Activated CD4-positive, alpha-beta T cell treated with anti-CD3 and anti-CD28 coated beads, Interleukin-2, amount 50 U/mL, for 24 hours (primary cell): Measurements from ENCODE around the gene ZNF362.
"Not testable (repeated sequence)": the region's sequence is repeated elsewhere in the genome, so short reads cannot be mapped to it uniquely, and the experiment has no call there.

Experiments
- DNase-seq, 2 donors: peaks; one replicate each; pipeline ENCODE4 v3.0.0-alpha.2; 2020; ENCODE audit warnings: low read depth in 1 of 2, low spot score in 1 of 2

The ZNF362 gene, protein sequence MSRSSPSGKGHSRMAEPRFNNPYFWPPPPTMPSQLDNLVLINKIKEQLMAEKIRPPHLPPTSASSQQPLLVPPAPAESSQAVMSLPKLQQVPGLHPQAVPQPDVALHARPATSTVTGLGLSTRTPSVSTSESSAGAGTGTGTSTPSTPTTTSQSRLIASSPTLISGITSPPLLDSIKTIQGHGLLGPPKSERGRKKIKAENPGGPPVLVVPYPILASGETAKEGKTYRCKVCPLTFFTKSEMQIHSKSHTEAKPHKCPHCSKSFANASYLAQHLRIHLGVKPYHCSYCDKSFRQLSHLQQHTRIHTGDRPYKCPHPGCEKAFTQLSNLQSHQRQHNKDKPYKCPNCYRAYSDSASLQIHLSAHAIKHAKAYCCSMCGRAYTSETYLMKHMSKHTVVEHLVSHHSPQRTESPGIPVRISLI

DNA sequence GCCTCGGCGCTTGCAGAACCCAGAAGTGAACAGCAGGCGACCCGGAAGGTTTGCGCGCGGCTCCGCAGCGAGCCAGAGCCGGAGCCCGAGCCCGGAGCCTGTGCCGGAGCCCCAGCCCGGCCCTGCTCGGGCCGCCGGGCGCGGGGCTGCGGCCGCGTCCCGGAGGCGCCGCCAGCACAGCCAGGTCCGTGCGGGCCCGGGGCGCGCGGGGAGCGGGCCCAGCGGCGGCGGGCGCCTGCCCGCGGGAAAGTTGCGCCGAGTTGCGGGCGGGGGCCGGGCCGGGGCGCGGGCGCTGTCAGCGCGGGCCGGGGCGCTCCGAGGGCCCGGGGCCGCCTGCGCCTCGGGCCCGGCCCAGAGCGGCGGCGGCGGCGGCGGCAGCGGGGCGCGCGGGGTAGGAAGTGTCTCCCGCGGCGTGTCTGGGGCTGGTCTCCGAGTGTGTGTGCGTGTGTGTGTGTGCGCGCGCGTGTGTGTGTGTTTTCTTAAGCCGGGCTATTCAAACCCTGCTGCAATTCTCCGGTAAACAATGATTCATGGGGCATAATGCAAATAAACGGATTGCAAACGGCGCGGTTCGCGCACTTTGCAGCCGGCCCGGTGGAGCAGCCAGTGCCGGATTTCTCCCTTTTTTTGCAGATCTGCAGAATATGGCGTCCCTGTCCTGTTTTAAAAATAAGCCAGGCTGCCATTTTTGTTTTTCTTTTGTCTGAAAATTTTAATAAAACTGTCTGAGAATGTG lies at the start of gene ZNF362:
Gene ZNF362 (plus strand): TSS at position 22 of the 736 bp plus-strand sequence. CDS start 14,083 bp downstream, outside the sequence.
- DNase-seq: peak; percentile 41 to 45

DNA sequence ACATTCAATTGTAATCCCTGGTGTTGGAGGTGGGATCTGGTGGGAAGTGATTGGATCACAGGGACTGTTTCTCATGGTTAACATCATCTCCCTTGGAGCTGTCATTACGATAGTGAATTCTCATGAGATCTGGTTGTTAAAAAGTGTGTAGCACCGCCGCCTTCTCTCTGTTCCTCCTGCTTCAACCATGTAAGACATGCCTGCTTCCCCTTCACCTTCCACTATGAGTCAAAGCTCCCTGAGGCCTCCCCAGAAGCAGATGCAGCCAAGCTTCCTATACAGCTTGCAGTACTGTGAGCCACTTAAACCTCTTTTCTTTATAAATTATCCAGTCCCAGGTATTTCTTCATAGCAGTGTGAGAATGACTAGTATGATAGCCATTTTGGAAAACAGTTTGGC lies 44.3 kb upstream of the ZNF362 start:
- no peak for DNase-seq

DNA sequence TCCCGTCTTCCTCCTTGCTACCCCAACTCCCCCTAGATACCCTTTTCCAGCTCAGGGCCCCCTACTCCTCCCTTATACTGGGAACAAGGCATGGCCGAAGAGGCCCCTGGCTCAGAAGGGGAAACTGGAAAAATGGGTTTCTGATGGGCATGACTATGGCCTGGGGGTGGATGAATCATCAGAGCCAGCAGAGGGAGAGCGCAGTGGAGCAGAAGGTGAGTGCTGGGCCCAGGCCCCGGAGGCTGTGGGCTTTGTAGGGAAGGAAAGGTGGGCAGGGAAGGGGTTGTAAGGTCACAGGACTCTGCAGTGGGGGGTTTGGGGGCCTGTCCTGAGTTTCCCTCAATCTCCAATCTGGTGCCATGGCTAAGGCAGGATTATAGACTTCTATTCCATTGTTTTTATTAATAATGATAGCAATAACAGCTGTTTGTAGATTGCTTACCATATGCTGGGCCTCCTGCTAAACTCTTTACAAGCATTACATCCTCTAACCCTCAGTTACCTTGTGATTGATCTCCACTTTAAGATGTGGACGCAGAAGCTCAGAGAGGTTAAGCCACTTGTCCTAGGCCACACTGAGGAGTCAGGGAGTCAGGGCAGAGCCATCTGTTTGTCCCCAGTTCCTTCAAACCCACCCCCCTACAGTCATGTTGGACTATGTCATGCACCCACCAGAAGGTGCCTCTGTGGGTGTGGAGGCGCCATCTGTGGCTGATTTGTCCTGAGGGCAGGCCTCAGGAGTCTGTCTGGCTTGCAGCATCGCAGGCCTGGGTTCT lies 36.2 kb upstream of the ZNF362 start:
- DNase-seq: no peak

DNA sequence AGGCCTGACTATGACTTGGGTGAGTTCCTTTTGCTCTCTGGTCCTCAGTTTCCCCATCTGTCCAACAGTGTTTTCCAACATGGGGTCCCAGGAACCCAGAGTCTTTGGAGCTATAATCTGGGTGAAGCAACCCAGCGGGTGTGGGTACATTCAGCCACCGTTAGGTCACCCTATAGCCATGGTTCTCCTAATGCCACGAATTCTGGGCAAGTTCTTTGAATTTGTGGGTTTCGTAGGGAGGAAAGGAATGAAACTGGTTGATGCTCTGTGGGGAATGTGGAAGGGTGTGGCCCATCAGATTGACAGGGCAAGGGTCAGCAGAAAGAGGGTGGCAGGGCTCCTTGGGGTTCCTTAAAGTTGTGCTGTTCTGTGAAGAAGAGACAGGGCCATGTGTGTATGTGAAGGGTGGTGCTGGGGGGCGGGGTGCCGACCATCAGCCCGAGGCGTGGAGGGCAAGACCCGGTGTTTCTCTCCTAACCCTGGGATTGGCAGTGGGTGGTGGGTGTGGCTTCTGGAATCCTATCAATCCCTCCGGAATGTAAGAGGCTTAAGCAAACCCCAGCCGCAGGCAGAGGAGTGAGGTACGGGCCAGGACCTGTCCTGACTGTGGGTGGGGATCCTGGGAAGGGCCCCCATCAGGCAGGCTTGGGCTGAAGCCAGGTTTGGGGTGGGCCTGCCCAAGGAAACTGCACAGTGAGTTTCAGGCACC lies 35.5 kb upstream of the ZNF362 start:
- DNase-seq: no peak

DNA sequence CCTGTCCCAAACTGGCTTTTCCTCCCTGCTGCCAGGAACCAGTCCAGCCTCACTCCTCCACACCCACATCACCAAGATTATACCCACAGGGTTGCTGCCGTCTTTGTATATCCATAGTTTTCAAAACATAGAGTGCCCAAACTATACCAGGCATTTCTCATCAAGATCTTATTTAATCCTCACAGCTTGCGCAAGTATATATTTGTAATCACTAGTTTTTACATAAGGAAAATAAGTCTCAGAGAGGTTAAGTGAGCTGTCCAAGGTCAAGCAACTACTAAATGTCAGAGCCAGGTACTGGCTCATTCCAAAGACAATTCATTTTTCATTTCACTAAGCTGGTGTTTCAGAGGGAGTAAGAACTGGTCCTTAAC lies 34.9 kb upstream of the ZNF362 start:
- DNase-seq: no peak

DNA sequence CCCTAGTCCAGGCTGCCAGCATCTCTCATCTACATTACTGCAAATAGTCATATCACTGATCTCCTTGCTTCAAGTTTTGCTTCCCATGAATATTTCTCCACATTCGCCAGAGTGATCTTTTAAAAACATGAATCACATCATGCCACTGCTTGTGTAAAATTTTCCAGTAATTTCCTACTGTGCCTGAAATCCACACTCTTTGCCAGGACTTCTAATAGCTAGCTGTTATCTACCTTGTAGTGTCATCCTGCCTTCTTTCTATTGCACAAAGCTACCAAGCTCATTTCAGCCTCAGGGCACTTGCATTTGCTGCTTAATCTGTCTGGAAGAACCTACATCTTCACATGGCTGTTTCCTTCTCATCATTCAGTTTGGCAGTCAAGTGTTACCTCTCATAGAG lies 33.9 kb upstream of the ZNF362 start:
- no peak for DNase-seq

DNA sequence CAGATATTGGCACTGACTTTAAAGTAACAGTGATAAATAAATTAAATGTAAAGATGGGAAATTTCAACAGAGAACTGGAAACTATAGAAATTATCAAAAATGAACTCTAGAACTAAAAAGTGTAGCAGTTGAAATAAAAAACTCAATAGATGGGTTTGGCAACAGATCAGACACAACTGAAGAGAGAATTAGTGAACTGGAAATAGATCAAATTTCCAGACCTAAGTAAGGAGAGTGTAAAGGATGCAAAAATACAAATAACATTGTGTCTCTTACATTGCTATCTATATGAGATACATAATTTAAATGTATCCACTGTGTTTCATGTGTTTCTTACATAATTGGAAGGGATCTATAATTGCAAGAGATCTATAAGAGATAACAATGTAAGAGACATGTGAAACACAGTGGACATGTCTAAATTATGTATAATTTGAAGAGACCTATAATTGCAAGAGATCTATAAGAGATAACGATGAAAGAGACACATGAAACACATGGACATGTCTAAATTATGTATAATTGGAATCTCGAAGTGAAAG lies 32.1 kb upstream of the ZNF362 start:
- DNase-seq: no peak

DNA sequence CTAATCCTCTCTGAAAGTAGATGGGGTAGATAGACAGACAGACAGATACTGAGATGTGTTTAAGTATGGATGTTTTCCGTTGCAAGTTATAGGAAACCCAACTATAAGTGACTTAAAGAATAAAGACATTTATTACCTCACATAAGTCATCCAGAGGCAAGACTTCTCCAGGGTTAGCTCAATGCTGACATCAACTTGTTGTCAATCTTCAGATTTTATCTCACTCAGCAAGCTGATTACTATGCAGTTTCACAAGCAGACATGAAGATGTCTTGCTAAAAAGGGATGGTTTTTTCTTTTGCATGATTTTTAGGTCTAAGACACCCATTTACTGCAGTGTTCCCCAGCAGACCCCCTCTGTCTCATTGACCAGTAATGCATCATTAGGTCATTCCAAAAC lies 30.7 kb upstream of the ZNF362 start:
- no peak for DNase-seq

DNA sequence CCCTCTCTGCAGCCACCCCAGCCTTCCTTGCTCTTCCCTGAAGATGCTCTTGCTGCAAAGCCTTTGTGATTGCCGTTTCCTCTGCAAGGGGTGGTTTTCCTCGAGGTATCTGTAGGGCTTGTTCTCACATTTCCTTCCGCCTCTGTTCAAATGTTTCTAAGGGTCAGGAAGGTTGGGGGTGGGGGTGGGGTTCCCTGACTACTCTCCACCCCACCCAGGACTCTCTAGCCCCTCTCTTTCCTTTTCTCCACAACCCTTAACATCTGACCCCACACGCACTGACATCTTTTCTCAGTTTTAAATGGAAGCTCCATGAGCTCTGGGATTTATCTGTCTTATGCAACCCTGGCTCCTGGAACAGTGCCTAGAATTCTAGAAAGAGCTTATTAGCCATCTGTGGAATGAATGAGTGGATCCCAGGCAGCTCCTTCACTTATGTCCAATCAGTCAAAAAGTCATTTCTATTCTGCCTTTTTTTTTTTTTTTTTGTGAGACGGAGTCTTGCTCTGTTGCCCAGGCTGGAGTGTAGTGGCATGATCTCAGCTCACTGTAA lies 27.3 kb upstream of the ZNF362 start:
- DNase-seq: no peak

DNA sequence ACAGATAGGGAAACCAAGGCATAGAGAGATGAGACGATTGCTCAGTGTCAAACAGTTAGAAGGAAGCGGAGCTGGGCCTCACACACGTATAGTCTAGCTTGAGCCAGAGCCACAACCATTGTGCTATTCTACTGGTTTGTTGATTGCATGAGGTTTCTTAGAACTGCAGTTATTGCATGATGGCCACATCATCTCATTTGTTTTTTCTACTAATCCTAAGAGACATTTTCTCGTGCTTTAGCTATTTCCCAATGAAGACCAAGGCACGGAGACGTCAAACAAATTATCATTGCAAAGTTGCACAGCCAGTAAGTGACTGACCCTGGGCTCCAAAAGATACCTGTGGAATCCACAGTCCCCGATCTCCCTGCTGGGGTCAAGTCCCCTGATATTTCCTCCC lies 25.1 kb upstream of the ZNF362 start:
- DNase-seq: no peak

DNA sequence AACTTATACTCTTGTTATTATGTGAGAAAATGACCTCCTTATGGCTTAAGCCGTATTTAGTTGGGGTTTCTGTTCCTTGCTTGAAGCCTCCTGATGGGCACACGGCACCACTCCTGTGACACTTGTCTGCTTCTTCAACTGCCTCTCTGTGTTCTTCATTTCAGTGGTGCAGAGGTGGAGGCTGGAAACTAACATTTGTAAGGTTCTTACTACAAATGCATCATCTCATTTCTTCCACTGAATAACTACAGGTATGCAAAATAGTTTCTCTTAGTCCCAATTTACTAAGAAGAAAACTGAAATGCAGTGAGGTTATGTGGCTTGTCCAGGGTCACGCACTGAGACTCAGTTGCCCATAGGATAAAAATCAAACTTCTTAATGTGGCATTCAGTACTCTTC lies 23.6 kb upstream of the ZNF362 start:
- DNase-seq: no peak

DNA sequence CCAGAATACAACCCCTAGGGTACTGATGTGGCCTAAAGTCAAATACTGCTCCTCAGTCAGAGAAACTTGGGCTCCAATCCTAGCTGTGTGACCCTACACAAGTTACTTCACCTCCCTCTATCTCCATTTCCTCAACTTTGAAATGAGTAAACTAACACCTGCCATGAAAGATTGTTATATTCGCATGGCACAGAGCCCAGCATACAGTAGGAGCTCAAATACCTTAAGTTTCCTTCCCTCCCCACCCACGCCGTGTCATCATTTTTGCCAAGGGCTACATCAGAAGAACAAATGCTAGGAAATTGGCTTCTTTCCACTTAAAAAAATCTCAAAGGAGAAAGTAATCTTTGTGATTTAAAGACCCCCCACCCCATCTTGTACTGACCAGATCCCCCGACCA lies 22.2 kb upstream of the ZNF362 start:
- no peak for DNase-seq

DNA sequence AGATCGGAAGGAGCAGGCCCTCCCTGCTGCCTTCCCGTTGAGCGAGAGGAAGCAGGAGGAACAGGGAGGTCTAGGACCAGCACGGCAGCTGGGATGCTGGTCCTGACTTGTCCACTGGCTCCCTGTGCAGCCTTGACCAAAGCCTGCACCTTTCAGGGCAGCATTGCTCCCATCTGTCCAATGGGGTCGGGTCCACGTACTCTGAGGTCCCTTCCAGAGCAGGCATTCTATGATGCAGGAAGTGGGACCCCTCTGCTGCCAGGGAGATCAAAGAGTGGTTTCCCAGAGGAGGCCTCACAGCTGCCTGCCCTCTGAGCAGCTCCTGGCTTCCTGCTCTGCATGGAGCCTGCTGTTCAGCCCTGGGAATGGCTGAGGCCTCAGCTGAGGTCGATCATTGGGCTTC lies 21.7 kb upstream of the ZNF362 start:
- DNase-seq: no peak

DNA sequence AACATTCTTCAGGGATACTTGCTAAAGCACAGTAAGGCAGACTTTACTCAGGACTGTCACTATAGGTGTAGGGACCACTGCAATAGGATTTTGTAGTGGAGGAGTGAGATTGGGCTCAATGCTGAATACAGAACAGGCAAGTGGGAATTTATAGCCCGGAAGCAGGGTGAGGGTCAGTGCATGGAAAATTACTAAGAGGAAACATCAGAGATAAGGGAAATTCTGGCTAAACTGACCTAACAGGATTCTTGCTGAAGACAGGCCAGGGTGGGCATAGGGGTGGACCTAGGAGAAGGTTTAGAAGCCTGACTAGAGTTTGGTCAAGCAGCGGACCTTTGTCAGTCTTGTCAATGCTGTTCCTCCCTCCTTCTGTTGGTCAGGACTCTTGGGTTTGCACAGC lies 20.8 kb upstream of the ZNF362 start:
- no peak for DNase-seq

DNA sequence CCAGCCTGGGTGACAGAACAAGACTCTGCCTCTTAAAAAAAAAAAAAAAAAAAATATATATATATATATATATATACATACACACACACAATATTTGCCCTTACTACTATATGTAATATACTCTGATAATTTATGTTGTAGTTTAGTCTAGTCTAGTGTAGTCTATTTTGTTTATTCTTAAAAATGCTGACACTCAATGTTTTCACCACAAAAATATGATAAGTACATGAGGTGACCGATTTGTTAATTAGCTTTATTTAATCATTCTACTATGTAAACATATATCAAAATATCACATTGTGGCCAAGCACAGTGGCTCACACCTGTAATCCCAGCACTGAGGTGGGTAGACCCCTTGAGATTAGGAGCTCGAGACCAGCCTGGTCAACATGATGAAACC lies 19.8 kb upstream of the ZNF362 start:
- DNase-seq: no peak

DNA sequence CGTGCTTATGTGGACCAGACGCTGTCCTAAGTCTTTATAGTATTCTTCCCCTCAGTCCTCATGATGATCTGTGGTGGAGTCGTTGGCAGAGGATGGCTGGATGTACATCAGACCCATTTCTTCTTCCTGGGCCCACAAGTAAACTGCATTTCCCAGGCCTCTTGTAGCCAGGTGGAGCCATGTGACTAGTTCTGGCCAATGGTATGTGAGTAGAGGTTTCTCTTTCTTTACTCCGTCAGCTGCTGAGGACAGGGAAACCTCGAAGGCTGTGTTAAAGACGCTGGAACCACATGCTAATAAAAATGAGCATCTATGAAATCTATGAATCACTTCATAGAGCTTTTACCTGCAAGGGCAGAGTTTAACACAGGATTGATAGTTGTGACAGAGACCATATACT lies 18.7 kb upstream of the ZNF362 start:
- peak in 1 of 2 donors; percentile 10 for DNase-seq

DNA sequence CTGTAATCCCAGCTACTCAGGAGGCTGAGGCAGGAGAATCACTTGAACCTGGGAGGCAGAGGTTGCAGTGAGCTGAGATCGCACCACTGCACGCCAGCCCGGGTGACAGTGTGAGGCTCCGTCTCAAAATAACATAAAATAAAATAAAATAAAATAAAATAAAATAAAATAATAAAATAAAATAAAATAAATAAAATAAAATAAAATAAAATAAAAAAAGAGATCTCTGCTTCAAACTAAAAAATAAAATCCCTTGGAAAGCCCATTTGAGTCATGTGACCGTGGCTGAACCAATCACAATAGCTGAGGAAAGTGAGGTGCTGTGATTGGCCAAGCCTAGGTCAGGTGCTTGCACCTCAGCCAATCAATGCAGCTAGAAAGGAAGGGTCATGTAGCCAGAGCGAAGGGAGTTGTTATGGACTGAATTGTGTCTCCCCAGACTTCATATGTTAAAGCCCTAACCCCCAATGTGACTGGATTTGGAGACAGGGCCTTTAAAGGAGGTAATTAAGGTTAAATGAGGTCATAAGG lies 18.0 kb upstream of the ZNF362 start:
- not testable (repeated sequence) for DNase-seq

DNA sequence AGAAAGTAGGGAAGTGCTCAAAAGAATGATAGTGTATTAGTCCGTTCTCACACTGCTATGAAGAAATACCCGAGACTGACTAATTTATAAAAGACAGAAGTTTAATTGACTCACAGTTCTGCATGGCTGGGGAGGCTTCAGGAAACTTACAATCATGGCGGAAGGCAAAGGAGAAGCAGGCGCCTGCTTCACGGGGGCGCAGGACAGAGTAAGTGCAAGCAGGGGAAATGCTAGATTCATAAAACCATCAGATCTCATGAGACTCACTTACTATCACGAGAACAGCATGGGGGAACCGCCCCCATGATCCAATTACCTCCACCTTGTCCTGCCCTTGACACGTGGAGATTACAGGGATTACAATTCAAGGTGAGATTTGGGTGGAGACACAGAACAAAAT lies 16.9 kb upstream of the ZNF362 start:
- DNase-seq: not testable (repeated sequence)

DNA sequence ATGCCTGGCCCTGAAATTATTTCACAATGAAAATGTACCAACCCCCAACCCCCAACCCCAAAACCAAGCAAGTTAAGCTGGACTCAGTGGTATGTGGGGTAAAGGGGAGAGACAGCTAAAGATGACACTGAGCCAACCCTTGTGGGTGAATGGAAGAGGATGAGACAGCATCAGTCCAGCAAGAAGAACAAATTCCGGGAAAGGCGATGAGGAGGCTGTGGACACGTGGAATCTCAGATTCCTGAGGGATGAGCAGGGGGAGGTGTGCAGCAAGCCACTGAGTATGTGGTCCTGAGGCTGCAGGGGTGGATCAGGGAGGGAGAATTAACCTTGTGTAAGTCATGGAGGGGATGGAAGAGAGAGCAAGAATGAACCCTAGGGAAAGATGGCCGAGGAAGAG lies 14.4 kb upstream of the ZNF362 start:
- no peak for DNase-seq

DNA sequence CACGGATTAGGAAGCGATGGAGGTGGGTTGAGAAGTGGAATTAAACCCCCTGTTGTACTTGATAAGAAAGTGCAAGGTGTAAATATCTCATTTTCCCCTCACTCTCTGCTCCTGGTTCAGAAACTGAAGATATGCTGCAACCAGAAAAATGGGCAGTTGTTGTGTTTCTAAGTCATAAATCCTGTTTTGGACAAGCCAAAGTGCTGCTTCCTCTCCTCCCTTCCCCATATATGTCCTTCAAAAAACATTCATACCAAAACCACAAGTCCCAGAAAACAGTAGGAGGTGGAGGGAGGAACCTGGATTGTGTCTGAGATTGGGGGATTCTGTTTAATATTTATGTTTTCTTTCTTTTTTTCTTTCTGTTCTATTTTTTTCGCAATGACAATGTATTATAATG lies 13.6 kb upstream of the ZNF362 start:
- no peak for DNase-seq
